GM18868 (cell line): ENCODE data around the gene APOO.

Source experiments
- ATAC-seq: cut with Tn5 transposase; IDR thresholded peaks from one replicate; pipeline ENCODE4 v1.9.1; 2021; ENCODE audit warnings: mild to moderate bottlenecking, moderate library complexity; ENCODE audit not compliant: unreplicated experiment

APOO gene

DNA sequence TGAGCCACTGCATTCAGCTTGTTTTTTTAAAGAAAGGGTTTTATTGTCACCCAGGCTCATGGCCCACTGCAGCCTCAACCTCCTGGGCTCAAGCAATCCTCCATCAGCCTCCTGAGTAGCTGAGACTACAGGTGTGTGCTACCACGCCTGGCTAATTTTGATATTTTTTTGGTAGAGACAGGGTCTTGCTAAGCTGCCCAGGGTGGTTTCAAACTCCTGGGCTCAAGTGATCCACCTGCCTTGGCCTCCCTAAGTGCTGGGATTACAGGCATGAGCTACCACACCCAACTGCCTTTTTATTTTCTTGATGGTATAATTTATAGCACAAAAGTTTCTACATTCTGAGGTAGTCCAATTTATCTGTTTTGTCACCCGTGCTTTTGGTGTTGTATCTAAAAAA, 85.9 kb downstream of the APOO start:
- no peak for ATAC-seq

DNA sequence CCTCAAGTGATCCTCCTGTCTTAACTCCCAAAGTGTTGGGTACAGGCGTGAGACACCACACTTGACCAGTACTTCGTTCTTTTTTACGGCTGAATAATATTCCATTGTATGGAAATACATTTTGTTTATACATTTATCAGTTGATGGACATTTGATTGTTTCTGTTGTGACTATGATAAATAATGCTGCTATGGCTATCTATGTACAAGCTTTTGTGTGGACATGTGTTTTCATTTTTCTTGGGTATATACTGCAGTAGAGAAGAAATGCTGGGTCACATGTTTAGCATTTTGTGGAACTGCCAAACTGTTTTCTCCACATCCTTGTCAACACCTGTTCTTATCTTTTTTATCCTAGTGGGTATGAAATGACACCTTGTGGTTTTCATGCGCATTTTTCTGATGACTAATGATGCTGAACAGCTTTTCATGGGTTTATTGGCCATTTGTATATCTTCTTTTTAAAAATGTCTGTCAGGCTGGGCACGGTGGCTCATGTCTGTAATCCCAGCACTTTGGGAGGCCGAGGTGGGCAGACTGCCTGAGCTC, 87.4 kb downstream of the APOO start:
- ATAC-seq = no peak

DNA sequence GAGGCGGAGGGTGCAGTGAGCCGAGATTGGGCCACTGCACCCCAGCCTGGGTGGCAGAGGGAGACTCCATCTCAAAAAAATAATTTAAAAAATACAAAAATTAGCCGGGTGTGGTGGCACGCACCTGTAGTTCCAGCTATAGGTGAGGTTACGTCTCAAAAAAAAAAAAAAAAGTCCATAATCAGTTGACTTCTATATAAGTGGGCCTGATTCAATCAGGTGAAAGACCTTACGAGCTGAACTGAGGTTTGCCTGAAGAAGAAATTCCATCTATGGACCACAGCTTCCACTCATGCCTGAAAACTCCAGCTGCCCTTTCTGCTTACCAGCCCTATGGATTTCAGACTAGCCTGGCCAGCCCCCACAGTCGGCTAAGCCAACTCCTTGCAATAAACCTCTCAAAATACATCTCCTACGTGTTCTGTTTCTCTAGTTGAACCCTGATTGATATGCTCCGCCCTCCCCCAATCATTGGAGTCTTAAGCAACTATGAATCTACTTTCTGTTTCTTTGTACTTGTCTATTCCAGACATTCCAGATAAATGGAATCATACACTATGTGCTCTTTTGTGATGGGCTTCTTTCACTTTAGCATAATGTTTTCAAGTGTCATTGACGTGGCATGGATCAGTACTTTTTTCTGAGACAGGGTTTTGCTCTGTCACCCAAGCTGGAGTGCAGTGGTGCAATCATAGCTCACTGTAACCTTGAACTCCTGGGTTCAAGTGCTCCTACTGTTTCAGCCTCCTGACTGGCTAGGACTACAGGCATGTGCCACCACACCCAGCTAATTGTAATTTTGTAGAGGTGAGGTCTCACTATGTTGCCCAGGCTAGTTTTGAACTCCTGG, 88.1 kb downstream of the APOO start:
- ATAC-seq = no peak

DNA sequence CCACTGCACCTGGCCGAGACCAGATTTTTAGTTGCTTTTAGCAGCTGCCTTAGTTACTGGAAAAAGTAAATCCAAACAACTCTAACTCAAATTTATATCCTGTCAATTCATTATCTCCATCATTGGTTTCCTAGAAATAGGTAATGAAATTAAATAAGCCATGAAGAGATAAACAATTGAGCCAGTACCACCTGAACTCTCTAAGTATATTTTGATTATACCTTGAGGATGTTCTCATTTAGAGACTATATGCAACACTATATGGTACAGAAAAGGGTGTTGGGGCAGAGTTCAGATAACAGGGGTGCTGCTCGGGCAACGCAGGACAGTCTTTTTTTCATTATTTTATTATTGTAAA, 89.8 kb downstream of the APOO start:
- no peak for ATAC-seq

DNA sequence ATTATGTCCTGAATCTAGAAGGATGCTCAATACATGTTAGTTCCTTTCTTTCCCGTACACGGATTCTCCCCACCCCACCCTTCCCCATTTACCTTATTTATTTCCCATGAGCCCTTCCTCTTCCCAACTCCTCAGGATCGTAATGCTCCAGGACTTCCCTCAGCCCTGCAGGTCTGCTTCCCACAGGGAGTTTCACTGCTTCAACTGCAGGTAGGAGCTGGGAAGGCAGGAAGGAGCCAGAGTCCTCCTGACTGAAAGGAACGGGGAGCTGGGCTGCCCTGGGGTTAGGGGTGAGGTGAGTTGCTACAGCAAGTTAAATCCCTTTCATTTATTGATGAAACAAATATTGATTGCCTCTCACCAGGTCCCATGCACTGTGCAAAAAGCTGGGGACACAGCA, 91.6 kb downstream of the APOO start:
- no peak for ATAC-seq

DNA sequence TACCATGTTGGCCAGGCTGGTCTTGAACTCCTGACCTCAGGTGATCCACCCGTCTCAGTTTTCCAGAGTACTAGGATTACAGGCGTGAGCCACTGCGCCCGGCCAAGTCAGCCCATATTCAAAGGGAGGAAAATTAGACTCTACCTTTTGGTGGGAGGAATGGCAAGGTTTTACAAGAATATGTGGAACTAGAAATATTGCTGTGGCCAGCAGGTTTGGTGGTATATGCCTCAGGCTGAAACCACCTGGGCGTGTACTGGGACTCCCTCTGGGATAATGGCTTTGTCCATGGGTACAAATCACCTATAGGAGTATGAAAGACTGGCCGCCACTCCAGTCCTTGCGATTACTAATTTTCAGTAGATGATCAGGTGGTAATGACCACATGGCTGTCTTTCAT, 92.4 kb downstream of the APOO start:
- no peak for ATAC-seq

DNA sequence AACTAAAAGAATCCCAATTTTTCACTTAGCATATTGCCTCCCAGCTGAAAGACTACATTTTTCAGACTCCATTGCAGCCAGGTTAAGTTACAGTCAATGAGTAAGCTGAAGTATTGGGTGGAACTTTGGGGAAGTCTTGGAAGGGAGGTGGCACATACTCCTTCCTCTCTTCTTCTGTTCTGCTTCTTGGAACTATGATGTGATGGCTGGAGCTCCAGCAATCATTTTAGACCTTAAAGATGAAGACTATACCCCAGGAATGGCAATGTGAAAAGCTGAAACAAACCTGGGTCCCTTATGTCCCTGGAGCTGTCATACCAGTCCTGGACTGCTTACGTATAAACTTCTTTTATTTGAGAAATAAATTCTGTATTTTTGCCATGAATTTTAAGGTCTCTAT, 93.9 kb downstream of the APOO start:
- no peak for ATAC-seq

DNA sequence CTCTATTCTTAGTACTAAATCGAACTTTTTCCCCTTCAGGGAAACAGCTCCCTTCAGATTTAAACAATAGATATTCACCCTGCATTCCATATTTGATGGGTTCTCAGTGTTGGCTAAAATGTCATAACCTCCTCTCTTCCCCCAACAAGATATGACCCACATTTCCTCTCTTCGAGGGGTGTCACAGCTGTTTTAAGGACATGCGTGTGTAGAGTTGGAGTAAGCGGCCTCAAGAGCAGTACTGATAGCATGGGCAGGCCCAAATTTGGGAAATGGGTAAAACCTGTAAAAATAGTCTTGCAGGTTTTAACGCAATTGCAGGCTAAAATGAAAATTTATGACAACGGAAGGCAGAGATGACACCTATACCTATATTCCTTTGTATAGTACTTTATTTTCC, 96.1 kb downstream of the APOO start:
- no peak for ATAC-seq

DNA sequence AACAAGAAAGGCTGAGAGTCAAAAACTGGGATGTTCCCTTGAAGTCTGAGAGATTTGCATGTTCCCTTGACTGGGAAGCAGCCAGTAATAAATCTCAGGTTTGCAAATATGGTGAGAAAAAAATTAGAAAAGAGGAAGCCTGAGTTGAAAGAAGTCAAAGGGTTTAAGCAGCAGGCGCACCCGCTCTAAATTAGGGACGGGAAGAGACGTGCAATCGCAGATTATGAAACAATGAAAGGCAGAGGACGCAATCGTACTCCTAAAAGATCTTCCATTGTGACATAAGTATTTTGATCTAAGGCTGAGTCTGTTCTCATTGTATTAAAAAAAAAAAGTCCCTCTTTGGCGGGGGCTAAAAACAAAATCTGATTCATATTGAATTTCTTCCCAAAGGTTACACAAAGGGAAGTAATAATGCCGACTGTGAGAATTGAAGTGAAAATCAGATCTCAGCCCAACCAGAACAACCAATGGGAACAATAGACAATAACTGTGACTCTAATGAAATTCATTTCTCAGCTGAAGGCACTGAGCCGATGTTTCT, 96.6 kb downstream of the APOO start:
- no peak for ATAC-seq

DNA sequence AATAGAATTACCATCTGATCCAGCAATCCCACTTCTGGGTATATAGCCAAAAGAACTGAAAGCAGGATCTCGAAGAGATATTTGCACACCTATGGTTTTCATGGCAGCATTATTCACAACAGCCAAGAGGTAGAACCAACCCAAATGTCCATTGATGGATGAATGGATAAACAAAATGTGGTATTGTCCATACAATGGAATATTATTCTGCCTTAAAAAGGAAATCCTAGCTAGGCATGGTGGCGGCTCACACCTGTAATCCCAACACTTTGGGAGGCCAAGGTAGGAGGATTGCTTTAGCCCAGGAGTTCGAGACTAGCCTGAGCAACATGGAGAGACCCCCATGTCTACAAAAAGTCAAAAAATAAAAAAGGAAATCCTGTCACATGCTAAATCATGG, 97.5 kb downstream of the APOO start:
- no peak for ATAC-seq

DNA sequence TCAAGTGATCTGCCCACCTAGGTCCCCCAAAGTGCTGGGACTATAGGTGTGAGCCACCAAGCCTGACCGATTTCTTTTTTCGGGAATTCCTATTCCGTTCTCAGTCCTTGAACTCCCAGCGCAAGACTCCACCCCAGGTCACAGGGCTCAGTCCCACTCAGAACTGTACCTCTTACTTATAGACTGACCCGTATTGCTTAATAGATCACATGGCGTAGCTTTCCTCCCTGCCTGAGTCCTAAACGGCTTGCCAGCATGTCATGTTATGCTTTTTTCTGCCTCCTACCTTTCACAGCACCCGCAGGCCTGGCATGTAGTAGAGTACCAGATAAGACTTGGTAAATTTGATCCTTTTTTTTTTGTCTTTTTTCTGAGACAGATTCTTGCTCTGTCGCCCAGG, 102.3 kb downstream of the APOO start:
- no peak for ATAC-seq

DNA sequence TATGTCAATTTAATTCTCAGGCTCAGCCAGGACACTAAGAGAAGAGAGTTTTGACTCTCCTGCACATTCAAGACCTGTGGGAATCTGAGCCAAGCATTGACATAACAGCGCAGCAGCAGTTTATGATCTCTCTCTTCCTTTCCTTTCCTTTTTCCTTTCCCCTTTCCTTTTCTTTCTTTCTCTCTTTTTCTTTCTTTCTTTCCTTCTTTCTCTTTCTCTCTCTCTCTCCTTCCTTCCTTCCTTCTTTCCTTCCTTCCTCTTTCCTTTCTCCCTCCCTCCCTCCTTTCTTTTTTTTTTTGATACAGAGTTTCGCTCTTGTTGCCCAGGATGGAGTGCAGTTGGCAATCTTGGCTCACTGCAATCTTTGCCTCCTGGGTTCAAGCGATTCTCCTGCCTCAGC, 103.2 kb downstream of the APOO start:
- ATAC-seq = no peak

DNA sequence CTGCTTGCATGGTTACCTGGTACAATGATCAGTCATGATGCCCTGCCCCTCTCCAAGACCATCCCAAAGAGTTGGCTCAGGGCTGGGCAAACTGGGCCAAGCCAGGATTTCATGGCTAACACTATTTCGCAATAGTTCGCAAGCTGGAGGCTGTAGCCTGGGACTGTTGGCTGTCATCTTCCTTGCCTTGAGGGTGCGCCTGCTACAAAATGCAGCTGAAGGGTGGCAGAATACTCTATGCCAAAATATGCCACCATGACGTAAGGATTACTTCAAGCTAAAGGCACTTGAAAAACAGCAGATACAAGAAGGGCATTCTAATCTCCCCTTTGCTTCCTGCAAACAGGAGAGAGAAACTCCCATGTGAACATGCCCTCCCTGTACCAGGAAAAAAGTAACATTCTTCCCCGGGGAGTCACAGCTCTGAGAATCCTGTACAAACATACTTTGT, 103.8 kb downstream of the APOO start:
- no peak for ATAC-seq

DNA sequence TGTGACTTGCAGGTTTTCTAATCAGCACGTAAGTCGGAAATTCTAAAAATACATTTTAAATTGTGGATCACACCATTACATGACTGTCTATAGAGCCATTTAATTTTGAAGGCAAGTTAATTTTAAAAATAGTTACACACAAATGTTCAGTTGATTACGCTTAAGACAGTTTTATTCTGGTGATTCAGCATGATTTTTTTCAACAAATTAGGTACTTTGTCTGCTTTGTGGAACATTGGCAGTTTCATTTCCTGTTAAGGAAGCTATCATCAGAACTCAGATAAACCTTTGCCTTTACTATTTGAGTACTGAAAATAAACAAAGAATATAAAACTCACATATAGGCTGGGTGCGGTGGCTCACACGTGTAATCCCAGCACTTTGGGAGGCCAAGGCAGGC, 105.3 kb downstream of the APOO start:
- ATAC-seq = no peak

DNA sequence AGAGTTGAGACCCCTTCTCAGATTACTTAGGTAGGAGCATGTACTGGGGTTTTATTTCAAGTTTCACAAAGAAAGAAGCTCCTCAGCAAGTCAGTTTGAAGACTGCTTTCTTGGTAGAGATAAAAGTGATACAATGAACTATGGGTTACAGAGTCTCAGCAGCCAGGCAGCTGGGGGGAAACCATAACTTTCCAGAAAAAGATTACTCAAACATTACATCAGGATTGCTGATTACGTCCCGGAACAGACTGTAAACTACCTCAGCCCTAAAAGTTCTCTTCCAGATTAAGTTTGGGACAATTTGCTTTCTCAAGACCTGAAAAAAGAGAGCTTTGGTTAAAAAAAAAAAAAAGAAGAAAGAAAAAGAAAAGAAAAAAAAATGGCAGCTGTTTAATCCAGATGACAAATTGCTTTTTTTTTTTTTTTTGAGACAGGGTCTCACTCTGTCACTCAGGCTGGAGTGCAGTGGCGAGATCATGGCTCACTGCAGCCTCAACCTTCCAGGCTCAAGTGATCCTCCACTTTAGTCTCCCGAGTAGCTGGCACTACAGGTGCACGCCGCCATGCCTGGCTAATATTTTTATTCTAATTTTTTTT, 108.2 kb downstream of the APOO start:
- no peak for ATAC-seq

DNA sequence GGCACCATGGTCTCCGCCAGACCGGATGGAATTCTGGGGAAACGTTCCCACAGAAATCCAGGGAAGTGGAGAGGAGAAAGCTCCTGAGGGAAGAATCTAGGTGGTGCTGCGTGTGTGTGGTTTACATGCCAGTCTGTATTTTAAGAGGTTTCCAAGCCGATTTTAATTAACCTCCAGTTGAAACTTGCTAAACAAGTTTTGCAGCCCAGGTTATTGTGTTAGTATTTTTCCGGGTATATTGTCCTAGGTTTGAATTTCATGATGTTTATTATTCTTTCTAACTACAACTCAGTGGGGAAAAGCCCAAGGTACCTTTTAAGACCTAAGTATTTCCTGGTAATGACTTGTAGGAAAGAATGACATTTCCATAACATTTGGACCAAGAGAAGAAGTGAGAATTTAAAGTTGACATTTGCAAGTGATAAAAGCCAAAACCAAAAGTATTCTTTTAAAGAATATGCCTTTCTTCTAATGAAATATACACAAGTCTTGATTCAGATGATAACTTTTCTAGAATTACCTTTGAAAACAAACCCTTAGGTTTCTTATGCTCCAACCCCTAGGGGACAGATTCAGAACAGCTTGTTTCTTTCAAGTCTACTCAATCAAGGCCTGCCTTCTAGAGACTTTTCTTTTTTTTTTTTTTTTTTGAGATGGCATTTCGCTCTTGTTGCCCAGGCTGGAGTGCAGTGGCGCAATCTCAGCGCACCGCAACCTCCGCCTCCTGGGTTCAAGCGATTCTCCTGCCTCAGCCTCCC, 110.2 kb downstream of the APOO start:
- no peak for ATAC-seq

DNA sequence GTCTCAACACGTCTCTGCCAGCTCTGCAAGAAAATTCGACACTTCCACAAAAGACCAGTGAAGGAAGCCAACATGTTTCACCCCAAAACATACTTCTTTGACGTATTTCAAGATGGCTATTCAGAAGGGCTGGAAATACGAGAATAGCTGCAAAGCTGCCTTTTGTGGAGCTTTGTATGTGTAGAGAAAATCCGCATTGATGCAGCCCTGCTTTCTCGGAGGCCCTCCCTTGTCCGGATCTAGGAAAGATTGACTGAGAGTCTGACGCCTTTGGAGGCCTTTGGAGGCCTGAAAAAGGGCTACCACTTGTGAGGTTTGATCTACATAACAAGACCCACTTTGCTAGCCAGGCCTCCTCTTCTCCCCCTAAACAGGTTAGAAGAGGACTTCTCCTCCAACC, 112.5 kb downstream of the APOO start:
- no peak for ATAC-seq

DNA sequence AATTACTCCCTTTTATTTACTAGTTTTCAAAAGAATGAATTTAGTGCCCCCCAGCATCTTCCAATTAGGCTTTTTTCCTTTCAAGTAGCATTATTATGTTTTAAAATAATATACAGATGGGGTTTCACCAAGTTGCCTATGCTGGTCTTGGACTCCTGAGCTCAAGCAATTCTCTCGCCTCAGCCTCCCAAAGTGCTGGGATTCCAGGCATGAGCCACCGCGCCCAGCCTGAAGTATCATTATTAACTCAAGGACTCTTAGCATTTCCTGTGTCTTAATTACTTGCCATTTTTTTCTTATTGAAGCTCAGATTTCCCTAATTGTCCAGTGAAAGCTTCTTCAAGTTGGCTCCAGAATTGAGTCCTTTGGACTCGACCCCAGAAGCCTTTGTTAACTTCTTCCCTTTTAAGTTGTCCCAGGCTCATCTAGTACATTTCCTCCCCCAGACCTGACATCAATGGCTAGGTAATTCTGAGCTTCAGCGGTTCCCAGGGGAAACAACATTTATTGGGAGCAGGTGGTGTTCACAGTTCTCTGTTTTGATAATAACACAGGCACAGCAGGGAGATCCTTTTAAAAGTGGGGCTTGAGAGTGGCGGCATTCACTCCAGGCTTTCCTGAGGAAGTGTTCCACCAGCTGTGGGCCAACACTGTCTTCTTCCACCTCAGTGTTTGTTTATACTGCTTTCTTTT, 114.7 kb downstream of the APOO start:
- ATAC-seq = no peak

DNA sequence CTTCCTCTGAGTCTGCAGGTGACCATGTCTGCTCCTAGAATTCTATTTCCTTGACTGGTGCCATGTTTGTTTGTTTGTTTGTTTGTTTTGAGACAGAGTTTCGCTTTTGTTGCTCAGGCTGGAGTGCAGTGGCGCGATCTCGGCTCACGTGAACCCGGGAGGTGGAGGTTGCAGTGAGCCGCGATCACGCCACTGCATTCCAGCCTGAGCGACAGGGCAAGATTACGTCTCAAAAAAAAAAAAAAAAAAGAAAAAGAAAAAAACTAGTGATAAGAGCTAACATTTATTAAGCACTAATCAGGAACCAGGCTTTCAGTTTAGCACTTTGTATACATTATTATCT, 117.6 kb downstream of the APOO start:
- no peak for ATAC-seq

DNA sequence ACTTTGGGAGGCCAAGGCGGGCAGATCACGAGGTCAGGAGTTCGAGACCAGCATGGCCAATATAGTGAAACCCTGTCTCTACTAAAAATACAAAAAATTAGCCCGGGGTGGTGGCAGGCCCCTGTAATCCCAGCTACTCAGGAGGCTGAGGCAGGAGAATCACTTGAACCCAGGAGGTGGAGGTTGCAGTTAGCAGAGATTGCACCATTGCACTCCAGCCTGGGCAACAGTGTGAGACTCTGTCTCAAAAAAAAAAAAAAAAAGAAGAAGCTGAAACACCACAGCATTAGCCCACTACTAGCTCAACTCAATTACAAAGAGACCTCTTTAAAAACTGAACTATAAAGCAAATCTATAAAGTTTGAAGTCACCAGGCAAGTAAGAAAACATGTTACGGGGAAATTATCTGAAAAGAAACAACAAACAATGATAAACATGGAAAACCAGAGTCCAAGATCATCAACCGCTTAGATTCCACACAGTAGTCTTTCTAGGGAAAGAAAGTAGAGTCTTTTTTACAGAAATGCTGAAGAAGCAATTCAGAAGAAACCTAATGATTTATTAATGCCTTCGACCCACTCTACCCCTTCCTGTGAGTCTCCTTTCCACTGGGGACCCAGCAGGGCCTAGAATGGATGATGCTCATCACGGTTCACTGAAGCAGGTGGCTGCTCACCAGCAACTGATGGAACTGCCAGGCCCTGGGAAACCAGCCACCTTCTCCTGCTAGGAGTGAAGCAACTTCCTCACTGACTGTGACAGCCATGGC, 118.2 kb downstream of the APOO start:
- no peak for ATAC-seq
